GM23338 (cell line): Measurements from ENCODE around the gene ZNF579. TPM values are rescaled to one million over a fixed set of nuclear protein-coding genes. Genes with fewer than 3 reads are reported as not detected.

ENCODE experiments used
- ATAC-seq: fragments of 200-7000 bp; cut with Tn5 transposase; 3 replicates; pipeline ENCODE4 v1.9.1; 2020
- DNase-seq: peaks from one replicate; pipeline ENCODE4 v3.0.0-alpha.2; 2015; ENCODE audit warnings: low spot score
- H2AFZ ChIP-seq: fragments of 200-600 bp; sonication (generic); 2 replicates; pipeline ENCODE4 v1.8.0; 2016; ENCODE audit warnings: antibody characterized with exemption, mild to moderate bottlenecking, moderate library complexity
- H3F3A ChIP-seq: fragments of 200-600 bp; sonication (generic); replicated peaks from 2 replicates; pipeline ENCODE4 v1.8.0; 2017; ENCODE audit warnings: antibody characterized with exemption, mixed run types, low read depth
- H3K27ac ChIP-seq: fragments of 200-600 bp; sonication (generic); 2 replicates; pipeline ENCODE4 v1.6.1; 2016; ENCODE audit warnings: low read depth
- H3K27me3 ChIP-seq: fragments of 200-600 bp; sonication (generic); 2 replicates; pipeline ENCODE4 v1.8.0; 2016; ENCODE audit warnings: mild to moderate bottlenecking, mixed run types, moderate library complexity; ENCODE audit not compliant: insufficient read depth
- H3K36me3 ChIP-seq: fragments of 200-600 bp; sonication (generic); 2 replicates; pipeline ENCODE4 v1.8.0; 2016; ENCODE audit warnings: mild to moderate bottlenecking; ENCODE audit not compliant: insufficient read depth
- H3K4me1 ChIP-seq: fragments of 200-600 bp; sonication (generic); 2 replicates; pipeline ENCODE4 v1.8.0; 2016; ENCODE audit warnings: mild to moderate bottlenecking, moderate library complexity; ENCODE audit not compliant: insufficient read depth
- H3K4me2 ChIP-seq: fragments of 200-600 bp; sonication (generic); 2 replicates; pipeline ENCODE4 v1.7.1; 2017; ENCODE audit warnings: mixed run types
- H3K4me3 ChIP-seq: fragments of 200-600 bp; sonication (generic); 2 replicates; pipeline ENCODE4 v1.6.1; 2016; ENCODE audit warnings: mixed run types
- H3K79me2 ChIP-seq: fragments of 200-600 bp; sonication (generic); replicated peaks from 2 replicates; pipeline ENCODE4 v1.8.0; 2017; ENCODE audit warnings: mild to moderate bottlenecking; ENCODE audit not compliant: insufficient read depth
- H3K9me2 ChIP-seq: fragments of 200-600 bp; sonication (generic); 2 replicates; pipeline ENCODE4 v1.8.0; 2017; ENCODE audit not compliant: insufficient read depth
- H4K20me1 ChIP-seq: fragments of 200-600 bp; sonication (generic); replicated peaks from 2 replicates; pipeline ENCODE4 v1.8.0; 2017; ENCODE audit warnings: mild to moderate bottlenecking; ENCODE audit not compliant: insufficient read depth
- H3K27ac Mint-ChIP-seq: 2 replicates; pipeline ENCODE4 v1.8.0; 2020; ENCODE audit warnings: inconsistent platforms, mild to moderate bottlenecking, moderate library complexity, mixed read lengths
- H3K27me3 Mint-ChIP-seq: 3 replicates; pipeline ENCODE4 v1.8.0; 2022; ENCODE audit warnings: low read depth, mild to moderate bottlenecking, moderate library complexity, mixed read lengths, inconsistent platforms; ENCODE audit not compliant: insufficient read depth, poor library complexity
- H3K36me3 Mint-ChIP-seq: 3 replicates; pipeline ENCODE4 v1.8.0; 2021; ENCODE audit warnings: low read depth, mild to moderate bottlenecking, inconsistent platforms, moderate library complexity, mixed read lengths
- H3K4me1 Mint-ChIP-seq: 3 replicates; pipeline ENCODE4 v1.8.0; 2020; ENCODE audit warnings: mild to moderate bottlenecking, inconsistent platforms, mixed read lengths
- H3K4me3 Mint-ChIP-seq: 3 replicates; pipeline ENCODE4 v1.8.0; 2021; ENCODE audit warnings: moderate library complexity, mild to moderate bottlenecking, inconsistent platforms, mixed read lengths
- H3K9me3 Mint-ChIP-seq: 3 replicates; pipeline ENCODE4 v1.8.0; 2020; ENCODE audit warnings: moderate library complexity, mild to moderate bottlenecking, inconsistent platforms, mixed read lengths
- CREB1 ChIP-seq: fragments of 250-450 bp; sonication (Bioruptor Pico); IDR thresholded peaks from 2 replicates; pipeline ENCODE4 v1.5.0; 2020; ENCODE audit warnings: low read depth, mild to moderate bottlenecking, moderate library complexity
- CTCF ChIP-seq, 2 experiments: fragments of 200-600 bp in 1 of 2; sonication (generic) in 1 of 2; conservative IDR thresholded peaks; 2 replicates each; pipeline versions ENCODE4 v1.5.1 to v1.6.1; 2016 to 2017; ENCODE audit warnings: antibody characterized with exemption in 2 of 2, low read depth in 2 of 2, mild to moderate bottlenecking in 2 of 2, moderate library complexity in 1 of 2
- ETS1 ChIP-seq: IDR thresholded peaks from 2 replicates; pipeline ENCODE4 v1.6.1; 2016; ENCODE audit warnings: antibody characterized with exemption
- EZH2 ChIP-seq: fragments of 200-600 bp; sonication (generic); IDR thresholded peaks from one replicate; pipeline ENCODE4 v1.8.0; 2017; ENCODE audit warnings: antibody characterized with exemption, mild to moderate bottlenecking, low read depth; ENCODE audit not compliant: unreplicated experiment
- EZH2phosphoT487 ChIP-seq: fragments of 200-600 bp; sonication (generic); IDR thresholded peaks from one replicate; pipeline ENCODE4 v1.8.1; 2018; ENCODE audit warnings: antibody characterized with exemption; ENCODE audit not compliant: unreplicated experiment
- JUNB ChIP-seq: IDR thresholded peaks from one replicate; pipeline ENCODE4 v1.6.1; 2016; ENCODE audit warnings: antibody characterized with exemption; ENCODE audit not compliant: unreplicated experiment
- NANOG ChIP-seq: IDR thresholded peaks from 2 replicates; pipeline ENCODE4 v1.6.1; 2016; ENCODE audit warnings: antibody characterized with exemption, borderline replicate concordance
- POLR2AphosphoS5 ChIP-seq: IDR thresholded peaks from 2 replicates; pipeline ENCODE4 v1.6.1; 2016; ENCODE audit warnings: antibody characterized with exemption, low read depth
- REST ChIP-seq: IDR thresholded peaks from one replicate; pipeline ENCODE4 v1.6.1; 2018; ENCODE audit warnings: antibody characterized with exemption; ENCODE audit not compliant: unreplicated experiment
- STAT1 ChIP-seq: IDR thresholded peaks from one replicate; pipeline ENCODE4 v1.6.1; 2016; ENCODE audit warnings: antibody characterized with exemption; ENCODE audit not compliant: unreplicated experiment
- ZNF114 ChIP-seq: fragments of 250-450 bp; sonication (Bioruptor Pico); IDR thresholded peaks from 2 replicates; pipeline ENCODE4 v1.5.0; 2020; ENCODE audit warnings: mild to moderate bottlenecking, moderate library complexity
- ZNF331 ChIP-seq: fragments of 250-450 bp; sonication (Bioruptor Pico); IDR thresholded peaks from 2 replicates; pipeline ENCODE4 v1.5.0; 2020; ENCODE audit warnings: low read depth, mild to moderate bottlenecking, moderate library complexity
- ZNF462 ChIP-seq: fragments of 250-450 bp; sonication (Bioruptor Pico); IDR thresholded peaks from 2 replicates; pipeline ENCODE4 v1.5.0; 2020; ENCODE audit warnings: mild to moderate bottlenecking, moderate library complexity
- polyA plus RNA-seq: library from polyadenylated mRNA; unstranded; fragments of >200 nt; fragmentation: Nextera tagmentation; extraction: Ambion mirVana; gene quantifications from 2 replicates; pipeline ENCODE4 v1.2.1, GENCODE V29; 2016
- total RNA-seq: library from RNA; depleted of rRNA; stranded (reverse); fragments of >200 nt; shearing (Covaris generic); gene quantifications from 2 replicates; pipeline ENCODE4 v1.2.3, GENCODE V29; 2014

ZNF579 gene
- total and polyA plus RNA-seq, 2 experiments from 2014 or later: 7.3 to 12.2 TPM

GRCh38 chr19:55529636-55530234, 50.9 kb downstream of the ZNF579 start:
- H3K4me1 Mint-ChIP-seq: peaks cover 3% of the 10 kb centered on the region
- Histone ChIP-seq H3K79me2 (no peaks in the 10 kb centered on the region), H4K20me1 (no peaks in the 10 kb centered on the region), H3K4me1 (no peaks in the 10 kb centered on the region), H3K4me3 (no peak overlapping the region), H3K36me3 (no peaks in the 10 kb centered on the region), H3K9me2 (no peaks in the 10 kb centered on the region), H3K27ac (no peak overlapping the region), H3K27me3 (no peaks in the 10 kb centered on the region), H2AFZ (no peak overlapping the region), H3K4me2 (no peak overlapping the region), H3F3A (peaks cover 16% of the 10 kb centered on the region)
- peaks cover 3% of the 10 kb centered on the region for H3K27me3 Mint-ChIP-seq
- H3K9me3 Mint-ChIP-seq: no peaks in the 10 kb centered on the region
- peak; percentile 42 for ATAC-seq
- H3K4me3 Mint-ChIP-seq: no peak overlapping the region
- DNase-seq: no peak
- no peaks in the 10 kb centered on the region for H3K36me3 Mint-ChIP-seq
- H3K27ac Mint-ChIP-seq: no peak overlapping the region
- TF ChIP-seq EZH2phosphoT487: no peak
- no peak for TF ChIP-seq JUNB
- TF ChIP-seq ZNF114 (CRISPR knock-in tag): no peak
- TF ChIP-seq EZH2: no peak
- no peak; a peak in 1 of 4 replicates for TF ChIP-seq CTCF (conservative IDR thresholded peaks at IDR 0.05; ENCODE audit: low read depth in 2 of 2)
- no peak for TF ChIP-seq POLR2AphosphoS5
- no peak for TF ChIP-seq NANOG
- no peak for TF ChIP-seq STAT1
- no peak for TF ChIP-seq ZNF331 (CRISPR knock-in tag)
- no peak for TF ChIP-seq REST
- TF ChIP-seq ETS1: no peak
- TF ChIP-seq ZNF462 (CRISPR knock-in tag): no peak
- no peak for TF ChIP-seq CREB1 (CRISPR knock-in tag)
